A549 (cell line): ENCODE results near the gene BEAN1. TPM values are rescaled to one million over a fixed set of nuclear protein-coding genes. Genes with fewer than 3 reads are reported as not detected.
A peak's percentile ranks its signal among the peaks of the same experiment; 100 is the strongest.

Experiments used
- ATAC-seq, 2 experiments: fragments of 200-7000 bp in 1 of 2; fragments of >200 bp in 1 of 2; cut with Nextera tagmentation in 1 of 2; cut with Tn5 transposase in 1 of 2; 3 replicates each; pipeline versions ENCODE4 v1.8.0 to v1.9.1; 2018 to 2020; ENCODE audit warnings: mild to moderate bottlenecking in 1 of 2, moderate library complexity in 1 of 2
- CTCF ChIA-PET: fragments of 300-600 bp; sonication (Branson Sonifier 250); formaldehyde crosslinking; extraction: SDS; loops from one replicate; lab custom pipeline; 2021; ENCODE audit warnings: antibody characterized with exemption, inconsistent platforms; lab: Yijun Ruan, JAX
- POLR2A ChIA-PET: fragments of 350-600 bp; formaldehyde crosslinking; extraction: SDS; loops from one replicate; lab custom pipeline; 2021; ENCODE audit warnings: antibody characterized with exemption, inconsistent platforms; lab: Yijun Ruan, JAX
- DNase-seq, 2 experiments: peaks; one replicate each; pipeline versions ENCODE4 v3.0.0 to v3.0.0-alpha.2; 2011 to 2016; ENCODE audit warnings: low read depth in 1 of 2, low spot score in 1 of 2
- FAIRE-seq: peaks from 2 replicates; lab custom pipeline; 2011; peaks lifted over from hg19 to GRCh38; lab: Jason Lieb, UNC
- H3K27ac ChIP-seq, 2 experiments: fragments of >200 bp; sonication (Bioruptor Twin); formaldehyde crosslinking; 3 replicates each; pipeline ENCODE4 v1.5.1; 2016 to 2017
- H3K4me1 ChIP-seq: fragments of >200 bp; sonication (Bioruptor Twin); formaldehyde crosslinking; 3 replicates; pipeline ENCODE4 v1.6.1; 2016
- H3K4me2 ChIP-seq: fragments of >200 bp; sonication (Bioruptor Twin); formaldehyde crosslinking; 3 replicates; pipeline ENCODE4 v1.6.1; 2016
- H3K4me3 ChIP-seq: fragments of >200 bp; sonication (Bioruptor Twin); formaldehyde crosslinking; 3 replicates; pipeline ENCODE4 v1.5.1; 2016
- H3K9me3 ChIP-seq: fragments of >200 bp; sonication (Bioruptor Twin); formaldehyde crosslinking; 3 replicates; pipeline ENCODE4 v1.6.1; 2016
- CBX2 ChIP-seq: fragments of 200-600 bp; sonication (generic); IDR thresholded peaks from 2 replicates; pipeline ENCODE4 v1.6.1; 2016; ENCODE audit warnings: low read depth, mild to moderate bottlenecking, borderline replicate concordance
- CHD4 ChIP-seq: fragments of 200-600 bp; sonication (generic); IDR thresholded peaks from 2 replicates; pipeline ENCODE4 v1.6.1; 2016; ENCODE audit warnings: antibody characterized with exemption, mild to moderate bottlenecking, borderline replicate concordance
- EHF ChIP-seq: fragments of 250-450 bp; sonication (Bioruptor Pico); IDR thresholded peaks from 2 replicates; pipeline ENCODE4 v1.5.0; 2020; ENCODE audit warnings: mild to moderate bottlenecking
- EHMT2 ChIP-seq: fragments of 200-600 bp; sonication (generic); IDR thresholded peaks from 2 replicates; pipeline ENCODE4 v1.6.1; 2016; ENCODE audit warnings: antibody characterized with exemption, low read depth, mild to moderate bottlenecking, moderate library complexity
- ESRRA ChIP-seq: fragments of 150-350 bp; IDR thresholded peaks from 2 replicates; pipeline ENCODE4 v1.6.1; 2014; ENCODE audit warnings: mild to moderate bottlenecking, low read length, borderline replicate concordance
- FOSB ChIP-seq: fragments of 250-450 bp; sonication (Bioruptor Pico); IDR thresholded peaks from 2 replicates; pipeline ENCODE4 v1.5.0; 2020; ENCODE audit warnings: mild to moderate bottlenecking, moderate library complexity
- FOSL2 ChIP-seq, 2 experiments: fragments of 450-650 bp in 1 of 2; fragments of >200 bp in 1 of 2; sonication (Bioruptor Twin) in 1 of 2; formaldehyde crosslinking; IDR thresholded peaks; 2 replicates each; pipeline versions ENCODE4 v1.5.0 to v1.6.1; 2016 to 2020; ENCODE audit warnings: mild to moderate bottlenecking in 1 of 2, moderate library complexity in 1 of 2
- FOXS1 ChIP-seq: fragments of 250-450 bp; sonication (Bioruptor Pico); IDR thresholded peaks from 2 replicates; pipeline ENCODE4 v1.5.0; 2020; ENCODE audit warnings: mild to moderate bottlenecking, moderate library complexity
- GATA3 ChIP-seq: IDR thresholded peaks from 2 replicates; pipeline ENCODE4 v1.6.1; 2012; ENCODE audit warnings: borderline replicate concordance
- HDAC2 ChIP-seq: fragments of 200-600 bp; sonication (generic); IDR thresholded peaks from 2 replicates; pipeline ENCODE4 v1.6.1; 2016
- HEYL ChIP-seq: fragments of 250-450 bp; sonication (Bioruptor Pico); IDR thresholded peaks from 2 replicates; pipeline ENCODE4 v1.8.0; 2021; ENCODE audit warnings: mild to moderate bottlenecking, moderate library complexity
- HOXB13 ChIP-seq: fragments of 250-450 bp; sonication (Bioruptor Pico); IDR thresholded peaks from 2 replicates; pipeline ENCODE4 v1.5.0; 2020; ENCODE audit warnings: low read depth, mild to moderate bottlenecking, moderate library complexity
- HOXB5 ChIP-seq: fragments of 250-450 bp; sonication (Bioruptor Pico); IDR thresholded peaks from 2 replicates; pipeline ENCODE4 v1.5.0; 2020; ENCODE audit warnings: mild to moderate bottlenecking, moderate library complexity
- KDM1A ChIP-seq: fragments of 200-600 bp; sonication (generic); IDR thresholded peaks from 2 replicates; pipeline ENCODE4 v1.6.1; 2016; ENCODE audit warnings: low read depth, mild to moderate bottlenecking
- MAFK ChIP-seq: fragments of 450-650 bp; IDR thresholded peaks from 2 replicates; pipeline ENCODE4 v1.6.1; 2014; ENCODE audit not compliant: partially characterized antibody
- MYC ChIP-seq: IDR thresholded peaks from 2 replicates; pipeline ENCODE4 v1.6.1; 2012; ENCODE audit warnings: mild to moderate bottlenecking, inconsistent platforms, low read length, improper control_type of control experiment, borderline replicate concordance
- NR3C1 ChIP-seq: fragments of >200 bp; sonication (Bioruptor Twin); formaldehyde crosslinking; IDR thresholded peaks from 3 replicates; pipeline ENCODE4 v1.6.1; 2017
- POLR2A ChIP-seq: IDR thresholded peaks from 2 replicates; pipeline ENCODE4 v1.6.1; 2012; ENCODE audit warnings: mild to moderate bottlenecking, low read length
- RARB ChIP-seq: fragments of 250-450 bp; sonication (Bioruptor Pico); IDR thresholded peaks from 2 replicates; pipeline ENCODE4 v1.8.0; 2021; ENCODE audit warnings: mild to moderate bottlenecking, moderate library complexity
- RNF2 ChIP-seq: fragments of 200-600 bp; sonication (generic); IDR thresholded peaks from 2 replicates; pipeline ENCODE4 v1.6.1; 2016; ENCODE audit warnings: low read depth, mild to moderate bottlenecking, antibody characterized with exemption, moderate library complexity, borderline replicate concordance
- SMC3 ChIP-seq: fragments of >200 bp; sonication (Bioruptor Twin); formaldehyde crosslinking; IDR thresholded peaks from 3 replicates; pipeline ENCODE4 v1.6.1; 2018; ENCODE audit warnings: inconsistent platforms
- SREBF2 ChIP-seq: fragments of 450-650 bp; IDR thresholded peaks from 2 replicates; pipeline ENCODE4 v1.6.1; 2014; ENCODE audit warnings: mild to moderate bottlenecking, moderate library complexity
- WGBS: methylation state at CpG from one replicate; pipeline ENCODE4 v1.1.6; 2017; ENCODE audit errors: missing lambda C conversion rate; 5-methylcytosine and 5-hydroxymethylcytosine counted together
- polyA minus RNA-seq: library from RNA; depleted of rRNA, polyadenylated mRNA; stranded (reverse); fragments of >200 nt; gene quantifications from 2 replicates; pipeline ENCODE4 v1.2.3, GENCODE V29; 2011; rRNA and poly(A)+ RNA removed
- polyA plus RNA-seq, 4 experiments: library from polyadenylated mRNA; depleted of rRNA in 3 of 4; stranded (reverse); fragments of >200 nt; fragmentation: RNase III in 1 of 4; extraction: RNeasy Plus Mini Kit Qiagen cat#74134 plus additional on column Dnase treatment in 1 of 4; gene quantifications; 2 replicates in 3 of 4; 3 replicates in 1 of 4; pipeline ENCODE4 v1.2.3, GENCODE V29; 2011 to 2017
- TF ChIP-seq, protein P1 (sequence below): IDR thresholded peaks from 2 replicates; pipeline ENCODE4 v1.6.1; 2012
- TF ChIP-seq, protein P2 (sequence below): IDR thresholded peaks from 2 replicates; pipeline ENCODE4 v1.6.1; 2012; ENCODE audit warnings: low read depth, borderline replicate concordance
- TF ChIP-seq, protein P3 (sequence below): fragments of 250-450 bp; sonication (Bioruptor Pico); IDR thresholded peaks from 2 replicates; pipeline ENCODE4 v1.5.0; 2020; ENCODE audit warnings: low read depth, mild to moderate bottlenecking, moderate library complexity

The BEAN1 gene, protein sequence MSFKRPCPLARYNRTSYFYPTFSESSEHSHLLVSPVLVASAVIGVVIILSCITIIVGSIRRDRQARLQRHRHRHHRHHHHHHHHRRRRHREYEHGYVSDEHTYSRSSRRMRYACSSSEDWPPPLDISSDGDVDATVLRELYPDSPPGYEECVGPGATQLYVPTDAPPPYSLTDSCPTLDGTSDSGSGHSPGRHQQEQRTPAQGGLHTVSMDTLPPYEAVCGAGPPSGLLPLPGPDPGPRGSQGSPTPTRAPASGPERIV
- polyA plus RNA-seq (2011; rRNA removed), result 0.98 and 1.4 TPM in 2 replicates
- 0.58 and 0.63 TPM in 2 replicates for polyA plus RNA-seq (2012; cell fraction: cytosol; rRNA removed)
- 1.3 and 1.5 TPM in 2 replicates for polyA plus RNA-seq (2012; cell fraction: nucleus; rRNA removed)
- 1.2 to 2.4 TPM (median 1.7 TPM) in 3 replicates for polyA plus RNA-seq (2017; fragmentation: RNase III; extraction: RNeasy Plus Mini Kit Qiagen cat#74134 plus additional on column Dnase treatment)
- polyA minus RNA-seq, result 0.83 and 1.4 TPM in 2 replicates

DNA sequence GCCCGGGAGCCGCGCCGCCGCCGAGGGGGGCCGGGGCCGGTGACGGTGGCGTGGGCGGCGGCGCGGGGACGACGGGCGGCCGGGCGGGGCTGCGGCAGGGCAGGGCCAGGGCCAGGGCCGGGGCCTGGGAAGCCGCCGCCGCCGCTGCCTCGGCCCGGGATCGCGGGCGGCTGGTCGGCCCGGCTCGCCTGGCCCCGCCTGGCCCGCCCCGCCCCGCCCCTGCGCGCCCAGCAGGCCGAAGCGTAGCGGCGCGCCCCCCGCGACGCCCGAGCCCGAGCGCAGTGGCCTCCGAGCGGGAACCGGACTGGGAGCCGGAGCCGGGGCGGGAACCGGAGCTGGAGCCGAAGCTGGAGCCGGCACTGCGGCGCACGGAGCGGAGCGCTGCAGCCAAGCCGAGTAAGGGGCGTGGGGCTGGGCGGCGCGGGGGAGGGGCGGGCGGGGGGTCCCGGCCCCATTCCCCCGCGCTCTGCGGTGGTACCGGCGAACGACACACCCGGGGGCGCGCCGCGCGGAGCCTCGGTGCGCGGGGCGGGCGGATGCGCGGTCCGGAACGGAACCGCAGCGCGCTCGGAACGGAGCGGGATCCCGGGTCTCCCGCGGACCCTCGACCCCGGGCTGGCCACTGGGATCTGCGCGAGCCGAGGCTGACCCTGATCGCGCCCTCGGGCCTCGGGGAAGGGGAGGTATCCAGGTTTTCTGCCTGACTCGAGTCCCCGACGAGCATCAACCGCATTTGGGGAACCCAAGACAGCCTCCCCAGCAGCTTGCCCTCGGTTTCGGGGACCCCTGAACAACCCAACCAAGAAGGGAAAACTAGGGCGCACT is at the start of gene BEAN1:
Gene BEAN1, plus strand, starts transcription at position 260 of the 825 bp plus-strand sequence. CDS start 10,382 bp downstream, outside the sequence.
- H3K4me3 ChIP-seq, result peak within 1 kb of the TSS; percentile 88
- peak in 1 of 2 experiments; percentile 46 for DNase-seq
- peak within 1 kb of the TSS; percentile 85 to 93 for H3K27ac ChIP-seq
- ChIA-PET POLR2A (no interaction called here), CTCF (interaction anchor here (0.9 to 1.0 kb wide), 3 partner anchors 20 to 70 kb away, joined by 3 to 4 read pairs (median 4); no protein-coding TSS in a partner anchor)
- ATAC-seq, result peak; percentile 47 to 69
- FAIRE-seq, result no peak
- 7% methylated on average over 13 of the region's 118 CpGs for WGBS
- H3K9me3 ChIP-seq, result no peaks in the 10 kb centered on the region
- H3K4me1 ChIP-seq, result peaks cover 6% of the 10 kb centered on the region
- no peak for TF ChIP-seq HDAC2
- no peak for TF ChIP-seq FOSB (CRISPR knock-in tag)
- no peak for TF ChIP-seq POLR2A
- no peak for TF ChIP-seq CHD4
- TF ChIP-seq RNF2, result no peak
- TF ChIP-seq EHF (CRISPR knock-in tag), result no peak
- TF ChIP-seq CBX2, result no peak
- no peak for TF ChIP-seq HOXB5
- TF ChIP-seq EHMT2, result no peak
- no peak for TF ChIP-seq HEYL
- no peak for TF ChIP-seq SMC3
- TF ChIP-seq ESRRA, result no peak
- TF ChIP-seq, protein P1, sequence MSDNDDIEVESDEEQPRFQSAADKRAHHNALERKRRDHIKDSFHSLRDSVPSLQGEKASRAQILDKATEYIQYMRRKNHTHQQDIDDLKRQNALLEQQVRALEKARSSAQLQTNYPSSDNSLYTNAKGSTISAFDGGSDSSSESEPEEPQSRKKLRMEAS, result no peak
- TF ChIP-seq, all 56 proteins: peak for 0
- H3K4me2 ChIP-seq, result peak within 1 kb of the TSS; percentile 100

DNA sequence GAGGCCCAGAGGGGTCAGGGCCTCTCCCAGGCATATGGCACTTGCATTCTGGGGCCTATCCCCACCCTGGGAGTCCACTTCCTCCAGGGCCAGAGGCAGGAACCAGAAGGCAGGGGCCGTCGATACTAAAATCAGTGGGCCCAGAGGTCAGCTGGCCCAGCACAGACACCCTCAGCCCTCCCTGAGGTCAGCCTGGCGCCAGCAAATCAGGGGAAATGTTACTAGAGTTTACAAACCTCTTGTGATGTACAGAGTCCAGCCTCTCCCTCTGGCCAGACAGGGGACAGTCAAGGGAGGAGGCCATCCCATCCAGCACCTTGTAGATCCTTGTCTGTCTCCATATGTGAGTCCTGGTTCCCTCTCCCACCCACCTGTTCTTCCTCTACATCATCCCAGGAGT is 49.8 kb upstream of the BEAN1 start:
- Histone ChIP-seq H3K4me3 (no peak overlapping the region), H3K27ac (no peak overlapping the region), H3K9me3 (no peaks in the 10 kb centered on the region), H3K4me2 (no peak overlapping the region), H3K4me1 (peaks cover 12% of the 10 kb centered on the region)
- TF ChIP-seq, protein P2, sequence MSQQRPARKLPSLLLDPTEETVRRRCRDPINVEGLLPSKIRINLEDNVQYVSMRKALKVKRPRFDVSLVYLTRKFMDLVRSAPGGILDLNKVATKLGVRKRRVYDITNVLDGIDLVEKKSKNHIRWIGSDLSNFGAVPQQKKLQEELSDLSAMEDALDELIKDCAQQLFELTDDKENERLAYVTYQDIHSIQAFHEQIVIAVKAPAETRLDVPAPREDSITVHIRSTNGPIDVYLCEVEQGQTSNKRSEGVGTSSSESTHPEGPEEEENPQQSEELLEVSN, result no peak
- TF ChIP-seq, protein P3, sequence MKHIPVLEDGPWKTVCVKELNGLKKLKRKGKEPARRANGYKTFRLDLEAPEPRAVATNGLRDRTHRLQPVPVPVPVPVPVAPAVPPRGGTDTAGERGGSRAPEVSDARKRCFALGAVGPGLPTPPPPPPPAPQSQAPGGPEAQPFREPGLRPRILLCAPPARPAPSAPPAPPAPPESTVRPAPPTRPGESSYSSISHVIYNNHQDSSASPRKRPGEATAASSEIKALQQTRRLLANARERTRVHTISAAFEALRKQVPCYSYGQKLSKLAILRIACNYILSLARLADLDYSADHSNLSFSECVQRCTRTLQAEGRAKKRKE, result no peak
- no peak for TF ChIP-seq RNF2
- TF ChIP-seq SREBF2, result no peak
- TF ChIP-seq POLR2A, result no peak
- no peak for TF ChIP-seq KDM1A
- ChIA-PET CTCF (interaction anchor here (2.6 kb wide), 1 partner anchor 20 kb away, joined by 17 read pairs; no protein-coding TSS in a partner anchor), POLR2A (no interaction called here)
- no peak for DNase-seq
- no peak; a peak in 1 of 6 replicates for ATAC-seq
- no peak for FAIRE-seq
- 90% methylated on average over 3 of the region's 3 CpGs for WGBS

DNA sequence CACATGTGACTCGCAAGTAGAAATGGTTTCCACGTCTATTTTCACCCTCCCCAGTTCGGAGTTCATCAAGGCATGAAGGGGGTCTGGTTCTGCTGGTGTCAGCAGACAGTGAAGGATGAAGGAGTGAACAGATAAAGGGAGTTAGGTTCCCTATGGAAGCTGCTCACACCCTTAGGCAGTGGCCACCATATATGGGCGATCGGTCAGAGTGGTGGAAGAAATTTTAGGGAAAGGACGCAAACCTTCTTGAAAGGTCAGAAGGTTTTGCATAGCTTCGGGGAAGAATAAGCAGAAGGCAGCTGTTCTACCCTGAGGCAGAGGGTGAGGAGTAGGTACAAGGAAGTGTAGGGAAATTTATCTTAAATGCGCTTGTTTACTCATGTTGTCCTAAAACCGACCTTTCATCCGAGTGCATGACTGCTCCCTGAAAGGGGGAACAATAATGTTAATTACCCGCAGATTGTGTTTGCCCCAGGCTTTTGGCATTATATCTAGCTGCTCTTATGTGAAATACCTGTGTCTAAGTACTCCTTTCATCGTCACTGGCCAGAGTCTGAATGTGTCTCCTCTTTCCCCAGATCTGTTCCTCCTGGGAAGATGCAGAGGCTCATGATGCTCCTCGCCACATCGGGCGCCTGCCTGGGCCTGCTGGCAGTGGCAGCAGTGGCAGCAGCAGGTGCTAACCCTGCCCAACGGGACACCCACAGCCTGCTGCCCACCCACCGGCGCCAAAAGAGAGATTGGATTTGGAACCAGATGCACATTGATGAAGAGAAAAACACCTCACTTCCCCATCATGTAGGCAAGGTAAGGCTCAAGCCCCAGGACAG is 48.1 kb upstream of the BEAN1 start:
- TF ChIP-seq MAFK (no peak), HDAC2 (no peak), HOXB13 (CRISPR knock-in tag) (no peak), NR3C1 (no peak), FOXS1 (no peak), MYC (no peak), FOSL2 (IDR thresholded peaks at IDR 0.05) (no peak), FOSL2 (CRISPR knock-in tag; IDR thresholded peaks at IDR 0.05) (no peak), FOSB (CRISPR knock-in tag) (no peak), RARB (no peak), GATA3 (no peak)
- TF ChIP-seq, protein P3, result no peak
- Histone ChIP-seq H3K27ac (no peak overlapping the region), H3K4me3 (no peak overlapping the region), H3K4me1 (peaks cover 25% of the 10 kb centered on the region), H3K4me2 (no peak overlapping the region), H3K9me3 (no peaks in the 10 kb centered on the region)
- DNase-seq (peak in 1 of 2 experiments; percentile 19), ATAC-seq (no peak), FAIRE-seq (no peak)
- WGBS, result 64% methylated on average over 18 of the region's 18 CpGs
- ChIA-PET POLR2A (no interaction called here), CTCF (no interaction called here)
